CD4-positive, alpha-beta T cell treated with Interleukin-2 at 100 ng/mL for 4 hours (primary cell): ENCODE data around the gene SNX20.
A peak's percentile ranks its signal among the peaks of the same experiment; 100 is the strongest.

Experiments used
- DNase-seq: peaks from one replicate; pipeline ENCODE4 v3.0.0-alpha.2; 2020; ENCODE audit warnings: low spot score

Gene SNX20

DNA sequence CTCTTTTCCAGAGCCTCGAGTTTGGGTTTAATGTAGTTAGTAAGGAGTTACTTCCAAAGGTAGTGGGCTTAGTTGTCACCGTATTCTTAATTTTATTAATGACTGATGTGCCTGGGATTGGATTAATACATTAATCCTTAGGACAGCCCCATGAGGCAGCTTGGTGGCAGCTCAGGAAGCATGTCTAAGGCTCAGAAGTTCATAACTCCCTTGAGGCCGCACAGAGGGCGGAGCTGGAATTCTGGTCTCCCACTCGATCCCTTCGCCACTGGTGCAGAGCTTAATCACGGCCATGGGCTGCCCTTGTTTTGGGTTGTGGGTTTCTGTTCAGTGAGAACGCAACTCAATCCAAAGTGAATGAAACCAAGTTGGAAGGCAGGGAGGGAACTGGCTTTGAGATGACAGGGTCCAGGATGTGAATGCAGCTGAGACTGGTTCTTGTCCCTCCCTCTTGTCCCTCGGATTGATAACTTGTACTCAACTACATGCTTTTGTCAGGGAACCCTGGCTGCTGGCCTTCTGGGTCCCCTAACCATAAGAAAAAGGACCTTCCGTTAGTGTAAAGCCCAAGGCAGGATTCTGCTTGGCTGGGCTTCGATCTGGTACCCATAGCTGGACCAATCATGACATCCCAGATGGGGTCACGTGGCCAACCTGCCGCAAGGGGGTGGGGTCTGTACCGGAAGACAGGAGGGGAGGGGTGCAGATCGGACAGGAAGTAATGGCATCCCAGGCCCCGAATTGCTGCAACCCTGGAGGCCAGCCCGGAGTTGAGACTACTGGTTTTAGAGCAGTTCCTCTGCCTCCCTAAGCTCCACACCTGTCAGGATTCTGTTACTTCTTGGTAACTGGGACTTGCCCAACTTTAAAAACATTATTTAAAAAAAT lies 45.4 kb downstream of the SNX20 start:
- DNase-seq = no peak

DNA sequence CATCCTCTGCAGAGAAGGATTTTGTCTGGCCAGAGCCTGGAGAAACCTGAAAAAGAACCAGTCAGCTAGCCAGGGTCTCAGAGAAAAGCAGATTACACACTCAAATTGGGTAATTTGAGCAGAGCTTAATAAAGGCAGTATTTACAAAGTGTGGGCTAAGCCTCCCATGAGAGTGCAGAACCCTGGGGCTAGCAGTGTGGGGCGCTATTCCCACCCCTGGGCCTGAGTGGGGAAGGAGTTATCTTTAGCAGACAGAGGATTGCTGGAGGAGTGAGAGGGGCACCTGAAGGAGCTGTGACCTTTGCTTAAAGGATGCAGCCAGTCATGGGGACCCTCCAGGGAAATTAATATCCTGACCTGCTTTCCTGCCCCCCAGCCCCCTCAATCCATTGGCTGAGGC lies 46.2 kb downstream of the SNX20 start:
- DNase-seq = no peak

DNA sequence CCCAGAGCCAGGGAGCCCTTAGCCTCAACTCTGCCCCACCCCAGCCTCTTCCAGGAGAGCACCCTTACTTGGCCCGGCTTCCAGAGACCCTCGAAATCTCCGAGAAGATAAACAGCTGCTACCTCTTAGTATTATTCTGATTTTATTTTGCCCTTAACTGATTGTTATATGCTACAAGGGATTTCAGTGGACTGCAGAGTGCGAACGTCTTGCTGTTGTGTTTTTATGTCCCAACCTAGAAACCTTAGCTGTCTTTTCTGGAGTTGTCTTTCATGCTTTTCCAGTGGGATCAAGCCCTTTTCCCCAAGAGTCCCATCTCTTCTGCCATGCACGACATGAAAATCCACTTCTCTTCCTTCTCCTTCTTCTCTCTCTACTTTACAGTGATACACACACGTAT lies 47.0 kb downstream of the SNX20 start:
- no peak for DNase-seq

DNA sequence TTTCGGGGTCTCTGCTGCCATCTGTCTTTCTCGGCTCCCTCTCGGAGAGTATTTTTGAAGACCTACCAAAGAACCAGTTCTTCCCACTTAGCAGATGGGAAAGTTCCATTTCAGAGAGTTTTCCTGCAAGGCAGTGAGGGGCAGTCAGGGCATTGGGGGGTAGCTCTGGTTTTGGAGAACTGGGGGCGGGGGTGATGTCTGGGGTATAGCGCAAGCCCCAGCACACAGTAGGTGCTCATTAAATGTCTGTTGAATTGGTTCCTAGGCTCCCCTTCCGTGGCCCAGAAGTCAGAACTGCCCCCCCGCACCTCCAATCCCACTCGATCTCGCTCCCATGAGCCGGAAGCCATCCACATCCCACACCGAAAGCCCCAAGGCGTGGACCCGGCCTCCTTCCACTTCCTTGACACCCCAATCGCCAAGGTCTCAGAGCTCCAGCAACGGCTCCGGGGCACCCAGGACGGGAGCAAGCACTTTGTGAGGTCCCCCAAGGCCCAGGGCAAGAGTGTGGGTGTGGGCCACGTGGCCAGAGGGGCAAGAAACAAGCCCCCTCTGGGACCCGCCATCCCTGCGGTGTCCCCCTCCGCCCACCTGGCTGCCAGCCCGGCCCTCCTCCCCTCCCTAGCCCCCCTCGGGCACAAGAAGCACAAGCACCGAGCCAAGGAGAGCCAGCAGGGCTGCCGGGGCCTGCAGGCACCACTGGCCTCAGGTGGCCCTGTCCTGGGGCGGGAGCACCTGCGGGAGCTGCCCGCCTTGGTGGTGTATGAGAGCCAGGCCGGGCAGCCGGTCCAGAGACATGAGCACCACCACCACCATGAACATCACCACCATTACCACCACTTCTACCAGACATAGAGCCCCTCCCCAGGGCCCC lies 47.9 kb downstream of the SNX20 start:
- no peak for DNase-seq

DNA sequence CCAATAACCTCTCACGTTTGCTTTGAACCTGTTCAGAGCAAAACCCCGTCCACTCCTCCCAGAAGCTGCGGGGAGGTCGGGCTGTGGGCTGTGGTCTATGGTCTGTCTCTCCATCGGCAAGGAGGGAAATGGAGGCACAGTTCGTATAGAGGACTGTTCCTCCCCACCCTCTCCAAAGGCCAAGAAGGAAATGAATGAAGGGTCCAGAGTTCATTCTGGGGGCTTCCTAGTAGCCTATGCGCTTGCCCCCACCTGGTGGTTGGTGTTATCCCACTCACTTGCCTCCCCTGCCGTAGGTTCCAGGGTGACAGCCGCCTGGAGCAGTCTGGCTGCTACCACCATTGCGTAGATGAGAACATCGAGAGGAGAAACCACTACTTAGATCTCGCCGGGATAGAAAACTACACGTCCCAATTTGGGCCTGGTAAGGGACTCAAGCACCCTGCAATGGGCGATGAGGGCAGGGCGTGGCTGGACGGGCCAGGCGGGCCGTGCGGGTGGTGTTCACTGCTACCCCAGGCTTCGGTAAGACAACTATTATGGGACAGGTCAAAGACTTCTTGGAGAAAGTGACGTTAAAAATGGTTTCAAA lies 49.0 kb downstream of the SNX20 start:
- DNase-seq = no peak

DNA sequence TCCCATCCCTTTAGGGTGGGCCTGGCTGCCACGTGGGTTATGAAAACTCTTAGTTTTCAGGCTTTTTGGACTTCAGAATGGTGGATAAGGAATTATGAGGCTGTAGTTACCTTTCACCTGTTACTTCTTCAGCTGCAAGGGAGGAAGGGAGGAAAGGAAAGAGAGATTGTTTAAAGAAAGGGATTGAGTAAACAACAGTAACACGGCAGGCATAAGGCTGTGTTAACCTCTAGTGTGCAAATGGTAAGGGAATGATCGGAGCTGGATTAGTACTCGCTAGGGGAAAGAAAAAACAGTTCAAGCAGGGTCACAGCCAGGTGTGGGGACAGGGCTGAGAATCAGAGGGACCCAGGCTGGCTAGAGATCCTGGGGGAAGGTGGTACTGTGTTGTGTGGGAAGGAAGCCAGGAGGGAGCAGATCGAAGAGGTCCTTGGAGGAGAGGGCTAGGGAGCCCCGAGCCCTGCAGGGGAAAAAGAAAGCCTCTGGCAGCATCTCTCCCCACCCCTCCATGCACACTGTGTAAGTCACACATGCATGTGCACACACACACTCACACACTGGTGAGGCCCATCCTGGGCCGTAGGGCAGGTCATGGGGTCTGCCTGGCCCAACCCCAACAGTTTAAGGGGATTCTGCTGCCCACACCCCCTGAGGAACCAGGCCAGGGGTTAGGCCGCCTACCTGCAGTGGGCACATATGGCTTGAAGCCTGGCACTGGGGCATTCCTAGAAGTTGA lies 49.7 kb downstream of the SNX20 start:
- DNase-seq = no peak

DNA sequence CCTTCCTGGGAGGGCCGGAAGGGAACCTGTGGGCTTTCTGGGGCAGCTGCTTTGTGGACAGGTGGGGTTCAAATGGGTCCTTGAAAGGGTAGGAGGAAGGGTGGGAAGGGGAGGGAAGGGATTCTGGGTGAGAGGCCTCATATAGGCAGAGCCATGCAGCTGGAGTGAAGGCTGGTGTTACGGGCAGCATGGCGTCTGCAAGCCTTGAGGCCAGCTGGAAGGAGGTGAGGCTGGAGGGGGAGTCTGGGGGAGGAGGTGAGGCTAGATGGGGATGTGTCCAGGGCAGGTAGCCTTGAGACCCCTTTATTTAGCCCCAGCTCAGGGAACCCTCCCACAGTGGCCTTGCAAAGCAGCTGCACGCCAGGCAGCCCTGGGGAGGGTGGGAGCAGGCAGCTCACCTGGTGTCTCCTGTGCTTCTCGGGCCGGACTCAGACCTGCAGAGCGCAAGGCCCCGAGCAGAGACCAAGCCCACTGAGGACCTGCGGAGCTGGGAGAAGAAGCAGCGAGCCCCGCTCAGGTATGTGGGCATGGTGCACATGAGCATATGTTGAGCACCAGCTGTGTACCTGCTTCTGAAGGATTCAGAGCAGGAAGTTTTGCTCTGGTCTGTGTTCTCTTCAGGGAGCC lies 50.6 kb downstream of the SNX20 start:
- no peak for DNase-seq

DNA sequence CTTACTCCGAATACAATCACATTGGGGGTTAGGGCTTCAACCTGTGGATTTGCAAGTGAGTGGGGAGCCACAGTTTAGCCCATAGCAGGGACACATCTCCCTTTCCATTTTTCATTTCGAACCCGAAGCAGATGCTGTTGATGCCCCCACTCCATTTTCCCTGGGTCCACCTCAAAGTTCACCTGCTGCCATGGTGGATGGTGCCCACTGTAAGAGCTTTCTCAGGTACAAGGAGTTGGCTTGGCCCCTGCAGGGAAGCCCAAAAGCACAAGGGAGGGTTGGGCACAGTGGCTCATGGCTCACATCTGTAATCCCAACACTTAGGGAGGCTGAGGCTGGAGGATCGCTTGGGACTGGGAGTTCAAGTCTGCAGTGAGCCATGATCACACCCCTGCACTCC lies 51.8 kb downstream of the SNX20 start:
- DNase-seq = no peak

DNA sequence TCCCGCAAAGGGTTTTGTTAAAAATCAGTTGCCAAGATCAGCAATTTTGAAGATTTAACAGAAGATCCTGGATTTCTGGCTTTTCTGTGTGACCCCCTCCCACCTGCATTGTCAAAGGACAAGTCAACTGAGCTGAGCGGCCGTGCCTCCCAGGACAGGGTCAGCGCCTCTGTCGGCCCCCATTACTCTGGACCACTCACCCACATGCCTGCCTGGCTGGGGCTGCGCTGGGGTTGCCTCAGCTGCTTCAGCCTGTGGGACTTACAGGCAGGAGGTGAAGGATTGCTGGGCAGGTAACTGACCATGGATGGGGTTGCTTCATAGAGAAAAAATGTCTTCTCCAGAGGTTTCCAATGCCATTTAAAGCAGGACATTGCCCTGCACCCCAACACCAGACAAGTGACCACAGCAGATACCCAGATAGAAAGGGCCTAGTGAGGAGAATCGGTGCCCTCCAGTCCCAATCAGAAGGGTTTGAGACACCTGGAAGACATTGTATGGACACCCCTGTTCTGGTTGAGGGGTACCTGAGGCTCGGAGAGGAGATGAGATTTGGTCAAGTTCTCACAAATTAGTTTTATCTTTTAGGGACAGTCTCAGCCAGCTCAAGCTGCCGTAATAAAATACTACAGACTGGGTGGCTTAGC lies 52.8 kb downstream of the SNX20 start:
- DNase-seq = no peak

DNA sequence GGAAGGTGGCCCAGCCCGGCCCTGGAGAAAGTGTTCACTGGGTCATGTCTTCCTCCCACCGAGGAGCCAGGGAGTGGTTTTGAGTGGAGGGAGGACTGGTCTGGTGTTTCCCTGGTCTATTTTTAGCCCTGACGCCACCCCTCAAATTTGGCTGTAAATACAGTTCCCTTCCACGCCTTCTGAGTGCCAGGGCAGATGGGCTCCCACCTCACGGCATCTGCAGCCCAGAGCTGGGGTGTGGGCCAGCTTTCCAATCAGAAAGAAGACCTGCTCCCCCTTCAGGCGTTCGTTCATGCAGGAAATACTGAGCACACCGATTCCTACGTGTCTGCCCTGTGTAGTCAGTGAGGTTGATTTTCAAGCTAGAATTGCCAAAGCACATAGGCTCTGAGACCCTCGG lies 53.7 kb downstream of the SNX20 start:
- peak; percentile 43 for DNase-seq

DNA sequence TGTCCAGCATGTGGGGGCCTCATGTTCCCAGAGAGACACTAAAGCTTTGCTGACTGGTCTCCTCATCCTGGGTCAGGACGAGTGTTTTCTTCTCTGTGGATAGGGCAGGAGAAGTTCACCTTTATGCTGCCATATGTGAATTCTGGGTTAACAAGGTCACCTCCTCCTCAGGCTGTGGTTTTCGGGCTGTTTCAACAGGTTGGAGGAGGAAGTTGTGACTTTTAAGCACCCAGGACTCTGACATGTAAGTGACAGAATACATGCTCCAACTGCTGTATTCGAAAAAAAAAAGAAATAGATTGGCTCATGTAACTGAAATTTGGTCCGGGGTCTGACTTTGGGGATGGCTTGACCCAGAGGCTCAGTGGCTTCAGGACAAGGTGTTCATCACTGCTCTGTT lies 54.2 kb downstream of the SNX20 start:
- DNase-seq = no peak

DNA sequence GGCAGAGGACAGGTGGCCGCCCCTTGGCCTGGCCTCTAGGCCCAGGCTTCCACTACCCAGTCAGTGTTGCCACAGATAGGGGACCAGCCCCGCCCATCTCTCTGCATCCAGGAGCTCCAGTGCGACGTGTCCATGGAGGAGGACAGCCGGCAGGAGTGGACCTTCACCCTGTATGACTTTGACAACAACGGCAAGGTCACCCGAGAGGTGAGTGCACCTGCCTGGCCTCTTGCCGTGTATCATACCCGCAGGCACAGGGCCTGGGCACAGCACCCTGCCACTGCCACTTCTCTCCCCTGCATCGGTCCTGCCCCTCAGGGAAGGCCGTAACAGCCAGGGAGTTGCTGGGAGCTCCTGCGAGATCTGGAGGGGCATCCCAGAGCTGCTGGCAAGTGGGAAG lies 55.7 kb downstream of the SNX20 start:
- DNase-seq = no peak

DNA sequence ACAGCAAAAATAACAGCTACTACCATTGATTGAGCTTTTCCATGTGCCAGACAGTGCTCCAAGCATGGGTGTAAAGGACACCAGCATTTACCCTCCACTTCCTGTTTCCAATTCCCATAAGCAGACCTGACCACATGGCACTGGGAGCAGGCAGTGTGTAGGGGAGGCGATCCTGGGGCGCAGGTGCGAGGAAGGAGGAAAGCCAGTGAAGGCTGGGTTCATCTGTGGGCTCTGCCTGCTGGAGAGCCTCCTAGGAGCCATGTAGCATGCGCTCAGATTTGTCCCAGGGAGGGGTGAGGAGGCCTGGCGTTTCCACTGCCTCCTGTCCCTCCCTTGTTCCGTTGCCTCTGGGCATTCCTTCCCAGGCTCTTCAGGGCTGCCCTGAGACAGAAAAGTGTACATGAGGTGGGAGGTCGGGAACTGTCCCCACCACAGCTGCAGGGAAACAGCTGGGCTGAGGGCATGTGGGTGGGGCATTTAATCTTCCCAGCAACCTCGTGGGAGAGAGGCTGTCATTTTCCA lies 56.6 kb downstream of the SNX20 start:
- no peak for DNase-seq

DNA sequence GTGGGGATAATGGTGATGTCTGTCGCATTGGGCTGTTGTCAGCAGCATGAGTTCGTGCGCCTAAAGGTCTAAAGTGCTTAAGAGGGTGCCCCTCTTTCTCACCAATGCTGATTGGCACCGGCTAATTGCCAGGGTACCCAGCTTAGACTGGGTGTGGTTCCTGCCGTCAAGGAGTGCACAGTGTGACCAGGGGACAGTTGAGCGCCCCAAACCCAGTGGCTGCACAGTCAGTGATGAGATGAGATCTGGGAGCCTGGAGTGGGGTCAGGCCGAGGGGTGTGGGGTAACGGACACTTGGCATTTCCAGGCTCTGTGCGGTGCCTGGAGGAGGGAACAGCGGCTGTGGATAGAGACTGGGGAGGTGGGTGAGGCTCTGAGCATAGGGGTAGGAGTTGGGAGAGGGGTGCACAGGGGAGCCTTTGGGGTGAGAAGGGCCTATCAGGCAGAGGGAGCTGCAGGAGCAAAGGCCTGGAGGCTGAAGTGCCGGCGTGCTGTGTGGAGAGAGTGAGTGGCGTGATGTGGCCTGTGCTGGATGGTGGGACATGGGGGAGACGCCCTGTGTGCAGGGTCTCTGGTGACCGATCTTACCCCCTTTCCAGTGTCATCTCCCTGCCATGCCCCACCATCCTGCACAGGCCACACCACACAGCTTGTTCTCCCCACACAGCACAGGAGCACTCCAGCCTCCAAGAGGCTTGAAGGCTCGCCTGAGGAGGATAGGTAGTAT lies 58.3 kb downstream of the SNX20 start:
- DNase-seq = no peak

DNA sequence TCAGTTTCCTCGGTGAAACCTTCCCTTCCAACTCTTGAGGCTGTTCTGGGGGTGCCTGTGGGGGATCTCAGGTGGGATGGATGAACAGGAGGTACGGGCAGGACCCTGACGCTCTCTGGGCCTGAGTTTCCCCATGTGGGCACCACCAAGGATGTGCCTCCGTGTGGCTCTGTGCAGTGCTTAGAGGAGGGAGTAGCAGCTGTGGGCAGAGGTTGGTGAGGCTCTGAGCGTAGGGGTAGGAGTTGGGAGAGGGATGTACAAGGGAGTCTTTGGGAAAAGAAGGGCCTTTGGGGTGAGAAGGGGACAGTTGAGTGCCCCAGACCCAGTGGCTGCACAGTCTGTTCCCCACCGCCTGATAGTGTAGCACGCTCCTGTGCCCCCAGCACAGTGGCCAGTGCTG lies 59.1 kb downstream of the SNX20 start:
- DNase-seq = no peak
